Sciatic nerve (tissue), 2 donors: Measurements from ENCODE around the gene FA2H. TPM values are rescaled to one million over a fixed set of nuclear protein-coding genes. Genes with fewer than 3 reads are reported as not detected.
A peak's percentile ranks its signal among the peaks of the same experiment; 100 is the strongest.
"Not testable (repeated sequence)": the region's sequence is repeated elsewhere in the genome, so short reads cannot be mapped to it uniquely, and the experiment has no call there.

Experiments
- ATAC-seq: fragments of 200-7000 bp; cut with Tn5 transposase; one replicate; pipeline ENCODE4 v1.9.1; 2020; ENCODE audit warnings: mild to moderate bottlenecking, moderate library complexity
- DNase-seq: peaks from one replicate; pipeline ENCODE4 v3.0.0-alpha.2; 2020; ENCODE audit warnings: low spot score
- intact Hi-C: fragments of 100-400 bp; cut with DNase I; formaldehyde crosslinking; loops from one replicate; pipeline ENCODE4 v1.14.2; 2022
- total RNA-seq: library from RNA; stranded (reverse); fragmentation: NEBNext Ultra II Directional; extraction: Animal tissue kit (Norgen Biotek cat#: 25700); gene quantifications from one replicate; pipeline ENCODE4 v1.2.1, GENCODE V29; 2021
- donor health status: DM: no; HTN: no; CAD: no.
- donor health status: DM: no; HTN: no; CAD: no.

The FA2H gene
- total RNA-seq, 1 donor from 2014 or later: 52.2 TPM

- intact Hi-C loops: no loop called here
- DNase-seq (no peak), ATAC-seq (no peak)
Observed at GRCh38 chr16:74732707-74733350, 41.8 kb downstream of the FA2H start.

GRCh38 chr16:74731853-74732477 lies 42.7 kb downstream of the FA2H start:
- no peak for ATAC-seq
- intact Hi-C loops: no loop called here
- no peak for DNase-seq

GRCh38 chr16:74729783-74730683 lies 44.6 kb downstream of the FA2H start:
- intact Hi-C loops: no loop called here
- no peak for ATAC-seq
- no peak for DNase-seq

GRCh38 chr16:74727903-74728302 lies 46.7 kb downstream of the FA2H start:
- ATAC-seq (no peak), DNase-seq (no peak)
- intact Hi-C loops: no loop called here

- no peak for ATAC-seq
- intact Hi-C loops: no loop called here
- DNase-seq: no peak
Observed at GRCh38 chr16:74726716-74727115, 47.9 kb downstream of the FA2H start.

- ATAC-seq (no peak), DNase-seq (no peak)
- intact Hi-C loops: no loop called here
Observed at GRCh38 chr16:74725651-74726455, 48.8 kb downstream of the FA2H start.

GRCh38 chr16:74724820-74725549 lies 49.6 kb downstream of the FA2H start:
- DNase-seq: peak; percentile 76
- intact Hi-C loops: no loop called here

GRCh38 chr16:74723256-74723655 lies 51.4 kb downstream of the FA2H start:
- DNase-seq: no peak
- no peak for ATAC-seq
- intact Hi-C loops: no loop called here

More at GRCh38 chr16:74724820-74725549, 49.6 kb downstream of the FA2H start:
- ATAC-seq: peak; percentile 86

GRCh38 chr16:74722156-74722555 lies 52.5 kb downstream of the FA2H start:
- DNase-seq, ATAC-seq, intact Hi-C loops: not testable (repeated sequence)

- ATAC-seq (no peak), DNase-seq (no peak)
Observed at GRCh38 chr16:74721716-74722115, 52.9 kb downstream of the FA2H start.

GRCh38 chr16:74720579-74720978 lies 54.0 kb downstream of the FA2H start:
- ATAC-seq: no peak
- intact Hi-C loops: no loop called here
- DNase-seq: no peak

More at GRCh38 chr16:74721716-74722115, 52.9 kb downstream of the FA2H start:
- intact Hi-C loops: no loop called here

- intact Hi-C loops: loop anchor here (10.0 kb wide), 1 partner anchor 136 kb away; no protein-coding TSS in a partner anchor
- no peak for ATAC-seq
- no peak for DNase-seq
Observed at GRCh38 chr16:74718741-74719610, 55.6 kb downstream of the FA2H start.

- DNase-seq (no peak), ATAC-seq (no peak)
- intact Hi-C loops: loop anchor here (10.0 kb wide), 1 partner anchor 137 kb away; no protein-coding TSS in a partner anchor
Observed at GRCh38 chr16:74718140-74718539, 56.5 kb downstream of the FA2H start.

- intact Hi-C loops: loop anchor here (10.0 kb wide), 1 partner anchor 137 kb away; no protein-coding TSS in a partner anchor
- ATAC-seq (no peak), DNase-seq (no peak)
Observed at GRCh38 chr16:74717367-74717766, 57.3 kb downstream of the FA2H start.

- DNase-seq (no peak), ATAC-seq (no peak)
- intact Hi-C loops: loop anchor here (10.0 kb wide), 1 partner anchor 138 kb away; no protein-coding TSS in a partner anchor
Observed at GRCh38 chr16:74716355-74716754, 58.3 kb downstream of the FA2H start.

GRCh38 chr16:74713876-74714275 lies 60.7 kb downstream of the FA2H start:
- intact Hi-C loops: loop anchor here (10.0 kb wide), 1 partner anchor 141 kb away; no protein-coding TSS in a partner anchor
- ATAC-seq (no peak), DNase-seq (no peak)

- intact Hi-C loops: loop anchor here (10.0 kb wide), 1 partner anchor 141 kb away; no protein-coding TSS in a partner anchor
- no peak for ATAC-seq
- DNase-seq: no peak
Observed at GRCh38 chr16:74713325-74713724, 61.3 kb downstream of the FA2H start.
